ENCODE results near the gene MNDA. TPM values are rescaled to one million over a fixed set of nuclear protein-coding genes. Genes with fewer than 3 reads are reported as not detected.

Gene MNDA
- total and polyA plus RNA-seq, 2 experiments from 2014 or later = not detected

GRCh38 chr1:158819461-158820443 is 11.4 kb upstream of the MNDA start:
- Histone ChIP-seq H2AFZ (no peak overlapping the region), H3K9me2 (replicated peaks; ENCODE audit: insufficient read depth) (no peaks in the 10 kb centered on the region), H3K4me3 (no peak overlapping the region), H3K36me3 (replicated peaks; ENCODE audit: insufficient read depth, low read depth) (no peaks in the 10 kb centered on the region), H3K79me2 (no peaks in the 10 kb centered on the region), H4K20me1 (ENCODE audit: insufficient read depth, poor library complexity, severe bottlenecking) (no peaks in the 10 kb centered on the region), H3K27ac (no peak overlapping the region), H3K27me3 (no peaks in the 10 kb centered on the region), H3K4me2 (no peak overlapping the region), H3K4me1 (ENCODE audit: insufficient read depth) (no peaks in the 10 kb centered on the region), H3K9me3 (ENCODE audit: low read depth) (no peaks in the 10 kb centered on the region)
- DNase-seq (ENCODE audit: low spot score) = no peak
- 64% methylated on average over 7 of the region's 7 CpGs for WGBS (ENCODE audit: low lambda C conversion rate, missing lambda C conversion rate)
- TF ChIP-seq EZH2phosphoT487 (IDR thresholded peaks at IDR 0.05; ENCODE audit: low read depth, severe bottlenecking, unreplicated experiment) = no peak
- TF ChIP-seq CTCF (IDR thresholded peaks at IDR 0.05; ENCODE audit: poor library complexity) = no peak
- no peak for TF ChIP-seq EZH2 (IDR thresholded peaks at IDR 0.05; ENCODE audit: borderline replicate concordance)

- no peaks in the 10 kb centered on the region for H3K4me1 ChIP-seq (ENCODE audit: insufficient read depth)
- TF ChIP-seq CTCF (IDR thresholded peaks at IDR 0.05; ENCODE audit: poor library complexity) = no peak
- no peak for TF ChIP-seq EZH2 (IDR thresholded peaks at IDR 0.05; ENCODE audit: borderline replicate concordance)
- TF ChIP-seq EZH2phosphoT487 (IDR thresholded peaks at IDR 0.05; ENCODE audit: low read depth, severe bottlenecking, unreplicated experiment) = no peak
- H3K4me3 ChIP-seq = no peak overlapping the region
- H3K9me2 ChIP-seq (replicated peaks; ENCODE audit: insufficient read depth) = no peaks in the 10 kb centered on the region
- H3K4me2 ChIP-seq = no peak overlapping the region
- H2AFZ ChIP-seq = no peak overlapping the region
- no peaks in the 10 kb centered on the region for H3K27me3 ChIP-seq
- H3K79me2 ChIP-seq = no peaks in the 10 kb centered on the region
- no peaks in the 10 kb centered on the region for H3K36me3 ChIP-seq (replicated peaks; ENCODE audit: insufficient read depth, low read depth)
- no peaks in the 10 kb centered on the region for H4K20me1 ChIP-seq (ENCODE audit: insufficient read depth, poor library complexity, severe bottlenecking)
- DNase-seq (ENCODE audit: low spot score) = no peak
- H3K27ac ChIP-seq = no peak overlapping the region
- WGBS (ENCODE audit: low lambda C conversion rate, missing lambda C conversion rate) = 86% methylated on average over 1 of the region's 1 CpG
- H3K9me3 ChIP-seq (ENCODE audit: low read depth) = no peaks in the 10 kb centered on the region
Observed at GRCh38 chr1:158821723-158822122, 9.4 kb upstream of the MNDA start.

GRCh38 chr1:158830074-158830677 is 975 bp upstream of the MNDA start:
- H3K79me2 ChIP-seq = no peaks in the 10 kb centered on the region
- no peak for DNase-seq (ENCODE audit: low spot score)
- H3K4me3 ChIP-seq = no peak overlapping the region
- 89% methylated on average over 2 of the region's 2 CpGs for WGBS (ENCODE audit: low lambda C conversion rate, missing lambda C conversion rate)
- H3K27me3 ChIP-seq = no peaks in the 10 kb centered on the region
- H3K4me2 ChIP-seq = no peak overlapping the region
- no peaks in the 10 kb centered on the region for H4K20me1 ChIP-seq (ENCODE audit: insufficient read depth, poor library complexity, severe bottlenecking)
- H3K9me2 ChIP-seq (replicated peaks; ENCODE audit: insufficient read depth) = no peaks in the 10 kb centered on the region
- no peak overlapping the region for H2AFZ ChIP-seq
- H3K9me3 ChIP-seq (ENCODE audit: low read depth) = no peaks in the 10 kb centered on the region
- no peaks in the 10 kb centered on the region for H3K4me1 ChIP-seq (ENCODE audit: insufficient read depth)
- no peak for TF ChIP-seq EZH2phosphoT487 (IDR thresholded peaks at IDR 0.05; ENCODE audit: low read depth, severe bottlenecking, unreplicated experiment)
- no peak for TF ChIP-seq EZH2 (IDR thresholded peaks at IDR 0.05; ENCODE audit: borderline replicate concordance)
- TF ChIP-seq CTCF (IDR thresholded peaks at IDR 0.05; ENCODE audit: poor library complexity) = no peak
- H3K27ac ChIP-seq = no peak overlapping the region
- no peaks in the 10 kb centered on the region for H3K36me3 ChIP-seq (replicated peaks; ENCODE audit: insufficient read depth, low read depth)
